HG02973 (cell line): ENCODE results near the gene GID8.
A peak's percentile ranks its signal among the peaks of the same experiment; 100 is the strongest.
"Not testable (repeated sequence)": the region's sequence is repeated elsewhere in the genome, so short reads cannot be mapped to it uniquely, and the experiment has no call there.

Experiments used
- ATAC-seq: cut with Tn5 transposase; IDR thresholded peaks from one replicate; pipeline ENCODE4 v1.9.1; 2021; ENCODE audit warnings: moderate library complexity; ENCODE audit not compliant: unreplicated experiment

The GID8 gene

GRCh38 chr20:62921119-62921687 lies 16.7 kb upstream of the GID8 start:
- no peak for ATAC-seq

GRCh38 chr20:62922451-62922921 lies 15.5 kb upstream of the GID8 start:
- ATAC-seq = no peak

- ATAC-seq = not testable (repeated sequence)
These were observed 14.8 kb upstream of the GID8 start for GRCh38 chr20:62923059-62923668.

GRCh38 chr20:62923669-62924441 lies 14.1 kb upstream of the GID8 start:
- ATAC-seq = no peak

GRCh38 chr20:62924442-62925075 lies 13.4 kb upstream of the GID8 start:
- no peak for ATAC-seq

GRCh38 chr20:62925076-62925419 lies 12.9 kb upstream of the GID8 start:
- no peak for ATAC-seq

- ATAC-seq = peak; percentile 19
These were observed 12.3 kb upstream of the GID8 start for GRCh38 chr20:62925420-62926228.

GRCh38 chr20:62926229-62927127 lies 11.5 kb upstream of the GID8 start, which contains the start of gene DIDO1:
DIDO1 (minus strand) TSS chr20:62926505.
- peak; percentile 54 for ATAC-seq

GRCh38 chr20:62927128-62927705 lies 10.7 kb upstream of the GID8 start:
- ATAC-seq = no peak

GRCh38 chr20:62928246-62928939 lies 9.6 kb upstream of the GID8 start:
- ATAC-seq = no peak

GRCh38 chr20:62929051-62929538 lies 8.9 kb upstream of the GID8 start:
- no peak for ATAC-seq

- no peak for ATAC-seq
These were observed 6.5 kb upstream of the GID8 start for GRCh38 chr20:62931464-62931863.

GRCh38 chr20:62933966-62934365 lies 4.0 kb upstream of the GID8 start:
- ATAC-seq = no peak

- no peak for ATAC-seq
These were observed 2.6 kb upstream of the GID8 start for GRCh38 chr20:62935204-62935967.

- no peak for ATAC-seq
These were observed 1.9 kb upstream of the GID8 start for GRCh38 chr20:62935968-62936585.

GRCh38 chr20:62937268-62938104 lies 461 bp upstream of the GID8 start:
- peak; percentile 64 for ATAC-seq

GRCh38 chr20:62940875-62941274 lies 2.9 kb downstream of the GID8 start:
- ATAC-seq = no peak
